Spleen (tissue), 13 donors: ENCODE measurements around the gene RANBP9. TPM values are rescaled to one million over a fixed set of nuclear protein-coding genes. Genes with fewer than 3 reads are reported as not detected.

ENCODE experiments used
- DNase-seq: peaks from one replicate; pipeline ENCODE4 v3.0.0-alpha.2; 2020
- H3K27ac ChIP-seq, 8 donors: fragments of 200-600 bp; sonication (generic) in 7 of 8; 1 replicate in 4 of 8; 2 replicates in 4 of 8; pipeline versions ENCODE4 v1.5.0 to v1.8.0; 2016 to 2021; ENCODE audit warnings: inconsistent platforms in 4 of 8, mild to moderate bottlenecking in 4 of 8, moderate library complexity in 1 of 8
- H3K27me3 ChIP-seq, 7 donors: fragments of 200-600 bp; sonication (generic) in 6 of 7; replicated peaks in 1 of 7; 1 replicate in 4 of 7; 2 replicates in 3 of 7; pipeline versions ENCODE4 v1.5.0 to v1.8.0; 2016 to 2021; ENCODE audit warnings: inconsistent platforms in 3 of 7, mild to moderate bottlenecking in 1 of 7
- H3K36me3 ChIP-seq, 6 donors: fragments of 200-600 bp; sonication (generic) in 5 of 6; 1 replicate in 4 of 6; 2 replicates in 2 of 6; pipeline versions ENCODE4 v1.5.0 to v1.8.0; 2016 to 2021; ENCODE audit warnings: inconsistent platforms in 2 of 6
- H3K4me1 ChIP-seq, 6 donors: fragments of 200-600 bp; sonication (generic) in 5 of 6; 1 replicate in 3 of 6; 2 replicates in 3 of 6; pipeline versions ENCODE4 v1.5.0 to v1.8.0; 2016 to 2021; ENCODE audit warnings: inconsistent platforms in 3 of 6
- H3K4me3 ChIP-seq, 8 donors: fragments of 200-600 bp; sonication (generic) in 7 of 8; 1 replicate in 4 of 8; 2 replicates in 4 of 8; pipeline versions ENCODE4 v1.5.0 to v1.8.0; 2016 to 2021; ENCODE audit warnings: inconsistent platforms in 4 of 8, mild to moderate bottlenecking in 4 of 8, moderate library complexity in 2 of 8
- H3K9me3 ChIP-seq, 8 donors: fragments of 200-600 bp; sonication (generic) in 7 of 8; 1 replicate in 4 of 8; 2 replicates in 4 of 8; pipeline versions ENCODE4 v1.5.0 to v1.8.0; 2016 to 2021; ENCODE audit warnings: inconsistent platforms in 4 of 8
- CTCF ChIP-seq, 11 experiments: fragments of 200-600 bp in 7 of 11; fragments of 450-650 bp in 4 of 11; sonication (generic) in 4 of 11; IDR thresholded peaks in 8 of 11; conservative IDR thresholded peaks in 3 of 11; 1 replicate in 7 of 11; 2 replicates in 4 of 11; pipeline versions ENCODE4 v1.4.0 to v1.8.0; 2016 to 2021; ENCODE audit warnings: antibody characterized with exemption in 11 of 11, inconsistent platforms in 4 of 11, mild to moderate bottlenecking in 1 of 11
- POLR2A ChIP-seq, 3 donors: fragments of 450-650 bp; IDR thresholded peaks; one replicate each; pipeline ENCODE4 v1.5.1; 2017; ENCODE audit warnings: antibody characterized with exemption in 3 of 3, mild to moderate bottlenecking in 1 of 3
- POLR2AphosphoS5 ChIP-seq, 3 donors: sonication (generic); formaldehyde crosslinking; IDR thresholded peaks; one replicate each; pipeline ENCODE4 v1.5.1; 2017; ENCODE audit warnings: antibody characterized with exemption in 3 of 3
- WGBS, 5 donors: extraction: QIAGEN DNeasy Blood & Tissue Kit in 3 of 5; methylation state at CpG; one replicate each; pipeline versions ENCODE4 v1.1.5 to v1.1.7; 2013 to 2018; 5-methylcytosine and 5-hydroxymethylcytosine counted together
- intact Hi-C: fragments of 100-400 bp; cut with DNase I; formaldehyde crosslinking; loops from one replicate; pipeline ENCODE4 v1.15.0; 2023; ENCODE audit warnings: low total_unique reads
- long read RNA-seq, 2 donors: transcript quantifications; one replicate each; lab custom pipeline, GENCODE V29; 2026
- polyA plus RNA-seq, 3 donors: library from polyadenylated mRNA; stranded (reverse); fragments of 200-250 nt; gene quantifications; one replicate each; pipeline ENCODE4 v1.2.1, GENCODE V29; 2013
- total RNA-seq, 7 donors: library from RNA; depleted of rRNA in 3 of 7; stranded (reverse); fragments of >200 nt in 3 of 7; fragmentation: NEBNext Ultra II Directional in 4 of 7; extraction: Animal tissue kit (Norgen Biotek cat#: 25700) in 4 of 7; gene quantifications; one replicate each; pipeline versions ENCODE4 v1.1.0 to v1.2.1, GENCODE V29; 2016 to 2021
- donor health status: healthy with polysubstance abuse.
- donor health status: DM: no; HTN: no; CAD: no; lungs with moderate emphysema.
- donor health status: DM: no; HTN: no; CAD: no.
- donor health status: Bipolar disorder and iron deficiency.
- donor health status: healthy.
- donor health status: DM: no; HTN: no; CAD: no.
- donor health status: DM: yes; HTN: yes; CAD: no.

The RANBP9 gene
- total RNA-seq = 10 to 100 TPM; 32.1 to 41.8 (median 37.4) TPM
- polyA plus RNA-seq = 10 to 100 TPM; 13.4 to 16.4 (median 14.5) TPM
- long read RNA-seq, donor 1, partial matches to known transcripts = 0 of 5 reads
- long read RNA-seq, donor 1, other reads (novel, unspliced or antisense) = 0 of 5 reads
- long read RNA-seq, donor 2, partial matches to known transcripts = 0 of 4 reads
- long read RNA-seq, donor 2, other reads (novel, unspliced or antisense) = 0 of 4 reads

GRCh38 chr6:13711733-13712598, at the start of gene RANBP9:
RANBP9 (minus strand) TSS chr6:13711835; CDS start chr6:13711505, 330 bp downstream.
- Histone ChIP-seq H3K4me1 (peaks cover 18 to 52% (median 42%) of the 10 kb centered on the region in 6 donors), H3K27me3 (no peaks in the 10 kb centered on the region), H3K27ac (peak within 1 kb of the TSS; percentile 92 to 99 (median 96)), H3K9me3 (no peaks in the 10 kb centered on the region), H3K36me3 (no peaks in the 10 kb centered on the region), H3K4me3 (peak within 1 kb of the TSS; percentile 70 to 84 (median 74))
- TF ChIP-seq CTCF (IDR thresholded peaks at IDR 0.05 in 8 of 11, conservative IDR thresholded peaks at IDR 0.05 in 3 of 11) (no peak), POLR2A (IDR thresholded peaks at IDR 0.05) (peak in 2 of 3 donors; percentile 25 to 29), POLR2AphosphoS5 (IDR thresholded peaks at IDR 0.05) (peak; percentile 80 to 90 (median 86))
- DNase-seq = peak; percentile 98
- intact Hi-C loops = loop anchor here (5.0 kb wide), 1 partner anchor 100 kb away; no protein-coding TSS in a partner anchor
- 0 to 1% (median 1%) methylated on average over 35 to 102 of the region's 102 CpGs for WGBS, 5 donors

- Histone ChIP-seq H3K36me3 (no peaks in the 10 kb centered on the region), H3K9me3 (peaks cover 0 to 5% (median 0%) of the 10 kb centered on the region in 8 donors), H3K27me3 (no peaks in the 10 kb centered on the region), H3K27ac (no peak overlapping the region), H3K4me1 (peaks cover 0 to 21% (median 14%) of the 10 kb centered on the region in 6 donors), H3K4me3 (no peak overlapping the region)
- WGBS, 5 donors = 76 to 87% (median 78%) methylated on average over 11 of the region's 11 CpGs
- intact Hi-C loops = no loop called here
- no peak for TF ChIP-seq POLR2AphosphoS5 (IDR thresholded peaks at IDR 0.05)
- TF ChIP-seq CTCF (IDR thresholded peaks at IDR 0.05 in 8 of 11, conservative IDR thresholded peaks at IDR 0.05 in 3 of 11) = no peak
- no peak for TF ChIP-seq POLR2A (IDR thresholded peaks at IDR 0.05)
- DNase-seq = no peak
Measured at GRCh38 chr6:13760307-13761304, 49.0 kb upstream of the RANBP9 start.

- Histone ChIP-seq H3K4me3 (no peak overlapping the region), H3K27me3 (no peaks in the 10 kb centered on the region), H3K4me1 (peaks cover 0 to 20% (median 14%) of the 10 kb centered on the region in 6 donors), H3K36me3 (no peaks in the 10 kb centered on the region), H3K27ac (no peak overlapping the region), H3K9me3 (peaks cover 0 to under 1% (median 0%) of the 10 kb centered on the region in 8 donors)
- 90 to 92% (median 91%) methylated on average over 6 of the region's 6 CpGs for WGBS, 5 donors
- DNase-seq = no peak
- intact Hi-C loops = no loop called here
- no peak for TF ChIP-seq POLR2AphosphoS5 (IDR thresholded peaks at IDR 0.05)
- TF ChIP-seq CTCF (IDR thresholded peaks at IDR 0.05 in 8 of 11, conservative IDR thresholded peaks at IDR 0.05 in 3 of 11) = no peak
- TF ChIP-seq POLR2A (IDR thresholded peaks at IDR 0.05) = no peak
Measured at GRCh38 chr6:13759025-13759424, 47.4 kb upstream of the RANBP9 start.
